NCI-H526 (cell line): ENCODE results near the gene EDN2.

Source experiments
- DNase-seq, 2 experiments: peaks; one replicate each; lab custom pipeline; 2025; lab: John Stamatoyannopoulos, UW

The EDN2 gene

DNA sequence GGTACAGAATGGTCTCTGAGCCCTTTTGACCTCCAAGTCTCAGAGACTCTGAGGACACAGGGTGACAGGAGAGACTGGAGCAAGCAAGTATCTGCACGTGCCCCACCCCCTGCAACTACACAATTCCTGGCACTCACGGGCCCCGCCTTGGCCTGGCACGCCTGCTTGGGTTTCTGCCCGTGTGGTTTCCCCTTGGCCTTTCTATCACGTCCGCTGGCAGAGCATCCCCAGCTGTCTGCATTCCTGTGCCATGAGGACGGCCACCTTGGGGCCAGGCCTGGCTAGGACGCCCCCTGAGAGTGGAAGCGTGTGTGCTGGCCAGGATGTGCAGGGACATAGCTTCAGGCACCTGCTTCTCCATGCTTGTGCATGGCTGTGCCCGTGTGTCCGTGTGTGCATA lies 14.3 kb upstream of the EDN2 start:
- DNase-seq = no peak

DNA sequence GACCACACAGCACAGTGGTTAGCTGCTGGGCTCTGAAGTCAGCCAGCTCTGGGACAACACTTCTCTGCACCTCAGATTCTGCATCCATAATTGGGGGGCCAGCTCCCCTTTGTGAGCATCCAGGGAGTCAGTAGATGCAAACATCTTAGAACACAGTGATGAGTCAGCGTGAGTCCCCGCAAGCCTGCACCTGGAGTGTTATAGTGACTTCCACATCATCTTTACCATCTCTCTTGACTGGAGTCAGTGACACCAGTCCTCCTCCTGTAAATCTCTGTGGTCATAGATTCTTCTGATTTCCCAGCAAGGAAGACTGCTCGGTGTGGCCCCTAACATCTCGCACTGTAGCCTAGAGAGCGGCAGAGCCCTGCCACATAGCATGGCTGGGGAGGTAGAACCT lies 13.9 kb upstream of the EDN2 start:
- no peak for DNase-seq

DNA sequence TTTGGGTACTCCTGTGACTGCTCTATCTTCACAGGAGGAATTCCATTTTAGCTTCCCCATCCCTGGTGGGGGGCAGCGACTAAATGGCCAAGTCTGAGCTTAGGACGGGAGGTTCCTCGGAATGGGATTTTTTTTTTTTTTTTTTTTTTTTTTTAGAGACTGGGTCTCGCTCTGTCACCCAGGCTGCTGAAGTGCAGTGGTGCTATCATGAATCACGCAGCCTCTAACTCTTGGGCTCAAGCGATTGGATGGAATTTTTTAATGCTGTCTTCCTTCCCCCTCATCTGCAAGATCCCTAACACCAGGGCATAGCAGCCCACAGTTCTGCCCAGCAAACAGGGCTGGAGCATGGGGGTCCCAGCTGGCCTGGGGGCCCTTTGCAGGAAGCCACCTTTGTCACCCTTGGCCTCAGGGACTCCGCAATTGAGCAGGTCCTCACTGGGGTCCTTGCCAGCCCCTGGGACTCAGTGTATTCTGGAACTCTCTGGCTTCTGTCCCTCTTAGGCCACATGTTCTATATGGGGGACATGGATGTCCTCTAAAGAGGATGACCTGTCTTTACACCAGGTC lies 13.1 kb upstream of the EDN2 start:
- no peak for DNase-seq

DNA sequence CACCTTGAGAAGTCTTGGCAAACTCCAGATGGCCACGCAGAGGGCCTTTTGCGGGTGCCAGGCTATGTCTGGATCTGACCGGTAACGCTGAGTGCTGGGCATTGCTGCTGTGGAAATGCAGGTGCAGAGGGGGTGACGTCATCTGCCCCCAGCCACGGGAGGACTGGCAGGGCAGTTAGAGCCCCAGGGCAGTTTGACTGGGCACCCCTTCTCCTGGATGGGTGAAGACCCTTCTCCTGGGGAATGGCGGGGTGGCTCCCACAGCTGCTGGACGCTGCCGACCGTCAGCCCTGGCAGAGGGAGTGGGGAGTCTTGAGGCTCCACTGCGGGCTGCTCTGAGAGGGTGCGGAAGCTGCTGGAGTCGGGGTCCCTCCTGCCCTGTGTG lies 12.6 kb upstream of the EDN2 start:
- no peak for DNase-seq

DNA sequence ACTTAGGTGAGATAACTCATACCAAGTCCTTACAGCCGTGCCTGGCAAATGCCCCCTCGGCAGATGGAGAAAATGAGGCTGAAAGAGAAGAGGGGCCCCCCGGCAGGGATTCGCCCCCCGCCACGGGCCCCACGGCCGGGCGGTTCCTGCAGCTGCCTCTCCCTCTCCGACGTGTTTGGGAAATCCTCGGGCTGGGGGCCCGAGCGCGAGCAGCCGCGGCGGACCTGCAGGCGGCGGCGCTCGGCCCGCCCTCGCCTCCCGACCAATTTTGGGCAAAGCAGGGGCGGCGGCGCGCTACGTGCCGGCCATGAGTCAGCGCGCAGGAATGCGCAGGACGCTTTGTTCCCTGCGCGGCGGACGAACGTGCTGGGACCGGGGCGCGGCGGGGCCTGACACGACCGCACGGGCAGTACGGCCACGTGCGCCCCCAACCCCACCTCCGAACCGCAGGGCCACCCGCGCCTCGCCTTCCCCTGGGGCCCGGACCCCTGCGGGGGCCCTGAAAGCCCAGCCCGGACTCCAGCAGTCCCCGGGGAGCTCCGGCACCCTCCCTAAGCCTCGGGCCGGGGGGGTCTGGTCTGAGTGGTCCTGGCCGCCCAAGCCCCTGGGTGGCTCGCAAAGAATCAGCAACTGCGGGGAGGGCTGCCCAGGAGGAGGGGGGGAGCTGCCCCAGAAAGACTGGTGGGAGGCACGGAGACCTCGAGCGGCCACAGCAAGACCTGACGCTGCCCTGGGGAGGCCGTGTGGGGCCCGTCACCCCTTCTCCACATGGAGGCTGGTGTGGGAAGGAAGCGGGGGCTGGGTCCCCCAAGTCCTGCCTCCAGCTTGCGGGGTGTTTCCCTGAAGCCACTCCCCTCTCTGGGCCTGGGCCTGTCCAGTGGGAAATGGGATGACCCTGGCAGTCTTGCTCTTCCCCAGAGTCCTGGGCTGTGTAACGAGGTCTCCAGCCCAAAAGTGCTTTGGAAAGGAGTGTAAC lies 11.9 kb upstream of the EDN2 start:
- peak in 1 of 2 experiments; percentile 72 for DNase-seq

DNA sequence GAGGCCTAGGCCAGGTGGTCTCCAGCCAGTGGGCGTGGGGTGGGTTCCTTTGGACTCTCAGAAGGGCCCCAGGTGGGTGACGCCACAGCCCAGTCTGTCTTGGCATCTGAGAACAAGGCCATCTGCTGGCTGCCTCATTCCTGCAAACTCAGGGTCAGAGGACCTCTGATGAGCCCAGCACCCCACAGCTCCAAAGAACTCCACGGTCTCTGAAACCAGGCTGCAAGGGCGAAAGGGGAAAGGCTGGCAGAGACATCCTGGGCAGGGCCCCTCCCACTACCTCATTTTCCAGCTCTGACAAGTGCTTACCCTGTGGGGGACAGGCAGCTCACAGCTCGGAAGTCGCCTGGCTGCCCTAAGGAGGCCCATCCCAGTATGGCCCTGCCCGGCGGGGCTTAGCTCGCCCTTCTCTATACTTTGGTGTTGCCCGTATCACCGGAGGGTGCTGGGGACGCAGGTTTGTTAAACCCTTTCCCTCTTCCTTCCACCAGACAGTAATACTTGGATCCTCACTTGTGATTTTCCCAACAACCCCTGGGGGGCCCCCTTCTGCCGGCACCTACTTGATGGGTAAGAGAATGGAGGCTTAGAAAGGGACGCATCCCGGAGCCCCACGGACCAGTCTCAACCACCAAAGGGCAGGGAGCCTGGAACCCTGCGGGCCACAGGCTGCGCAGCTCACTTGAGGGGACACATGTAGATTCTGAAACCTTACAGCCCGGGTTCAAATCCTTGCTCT lies 10.9 kb upstream of the EDN2 start:
- peak; percentile 38 to 68 for DNase-seq

DNA sequence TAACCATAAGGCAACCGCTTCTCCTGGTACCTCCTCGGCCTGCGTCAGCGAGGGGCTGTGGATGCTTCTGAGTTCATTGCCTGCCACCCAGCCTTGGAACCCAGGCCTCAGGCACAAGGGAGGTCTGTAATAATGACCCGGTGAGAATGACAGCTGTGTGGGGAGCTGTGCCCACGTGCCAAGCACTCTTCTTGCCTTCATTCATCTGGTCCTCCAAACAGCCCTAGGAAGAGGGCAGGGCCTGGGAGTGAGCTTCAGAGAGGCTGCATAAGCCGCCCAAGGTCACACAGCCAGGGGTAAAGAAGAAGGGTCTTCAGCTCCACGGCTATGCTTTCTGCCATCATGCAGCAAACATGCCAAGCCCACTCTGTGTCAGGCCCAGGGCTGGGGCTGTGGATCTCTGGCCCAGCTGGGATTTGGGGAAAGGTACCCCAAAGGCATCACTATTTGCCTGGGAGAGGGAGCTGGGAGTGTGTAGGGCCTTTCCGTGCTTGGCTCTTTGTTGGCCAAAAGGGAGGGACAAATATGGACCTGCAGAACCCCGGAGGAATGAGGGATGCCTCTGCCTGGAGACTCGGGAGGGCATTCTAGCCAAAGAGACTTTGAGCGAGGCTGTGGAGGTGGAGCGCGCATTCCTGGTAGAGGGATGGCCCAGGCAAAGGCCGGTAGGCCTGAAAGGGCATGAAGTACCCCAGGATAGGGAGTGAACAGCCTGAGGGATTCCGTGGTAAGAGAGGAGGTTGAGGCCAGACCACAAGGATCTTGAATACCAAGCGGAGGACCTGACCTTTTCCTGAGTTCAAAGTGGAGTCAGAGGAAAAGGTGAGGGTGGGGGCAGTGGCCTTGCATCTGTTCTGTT lies 10.1 kb upstream of the EDN2 start:
- no peak for DNase-seq

DNA sequence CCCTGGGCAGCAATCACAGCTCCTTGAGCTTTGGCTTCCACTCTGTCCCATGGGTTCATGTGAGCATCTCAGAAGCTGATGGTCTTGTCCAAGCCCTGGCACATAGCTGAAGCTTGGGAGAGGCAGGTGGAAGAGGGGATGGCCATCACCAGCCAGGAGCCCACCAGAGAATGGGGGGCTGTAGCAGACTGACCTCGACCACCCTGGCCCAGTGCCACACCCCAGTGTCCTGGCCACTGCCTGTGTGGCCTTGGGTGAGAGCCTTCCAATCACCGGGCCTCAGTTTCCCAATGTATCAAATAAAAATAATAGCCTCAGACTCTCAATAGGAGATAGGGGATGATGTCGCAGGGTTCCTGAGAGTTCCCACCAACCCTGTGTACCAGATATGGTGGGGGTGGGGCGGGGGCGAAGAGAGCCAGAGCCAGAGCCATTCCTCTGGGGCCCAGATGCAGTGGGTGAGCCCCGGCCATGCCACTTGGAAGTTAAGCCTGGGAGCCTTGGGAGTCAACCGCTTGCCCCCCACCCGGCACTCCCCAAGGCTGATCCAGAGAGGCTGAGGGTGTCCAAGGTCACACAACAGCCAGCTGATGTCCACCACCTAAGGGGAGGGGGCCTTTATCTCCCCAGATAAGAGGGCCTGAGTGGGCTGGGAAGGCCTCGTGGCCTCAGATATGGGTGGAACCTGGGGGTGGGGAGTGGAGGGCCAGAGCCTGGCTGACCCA lies 9.3 kb upstream of the EDN2 start:
- DNase-seq = no peak

DNA sequence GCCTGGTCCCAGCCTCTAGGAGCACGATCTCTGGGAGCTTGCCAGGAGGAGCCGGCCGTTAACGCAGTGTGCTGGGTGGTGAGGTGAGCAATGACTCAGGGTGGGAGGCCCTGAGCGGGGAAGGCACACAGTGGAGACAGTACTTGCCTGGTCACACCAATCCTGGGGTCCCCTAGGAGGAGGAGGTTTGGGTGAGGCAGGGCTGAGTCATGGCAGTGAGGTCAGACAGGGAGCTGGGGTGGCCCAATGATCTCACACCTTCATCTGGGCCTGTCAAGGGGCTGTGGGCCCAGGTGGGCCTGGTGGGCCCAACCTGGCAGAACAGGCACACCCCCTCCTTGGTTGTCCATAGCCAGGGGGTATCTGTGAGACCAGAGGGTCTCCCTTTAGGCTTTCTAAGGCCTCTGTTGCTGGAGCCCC lies 8.6 kb upstream of the EDN2 start:
- no peak for DNase-seq

DNA sequence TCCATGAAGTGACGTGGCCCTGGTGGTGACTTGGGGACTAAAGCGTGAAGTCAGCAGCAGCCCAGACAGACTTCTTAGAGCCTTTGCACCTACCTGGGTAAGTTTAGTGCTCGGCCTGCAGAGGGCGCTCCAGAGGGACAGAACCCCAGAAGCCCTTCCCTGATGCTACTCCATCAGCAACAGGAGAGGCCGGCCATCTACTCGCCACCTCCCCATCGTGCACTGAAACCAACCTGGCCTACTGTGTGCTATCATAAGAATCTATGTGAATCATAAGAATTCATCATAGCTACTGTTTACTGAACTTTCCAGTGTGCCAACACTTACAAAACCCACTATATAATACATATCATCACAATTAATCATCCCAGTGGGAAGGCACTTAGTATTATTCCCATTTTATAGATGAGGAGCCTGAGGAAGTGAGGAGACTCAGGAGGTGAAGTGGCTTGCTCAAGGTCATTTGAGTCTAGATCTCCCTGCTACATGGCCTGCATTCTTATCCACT lies 7.9 kb upstream of the EDN2 start:
- DNase-seq = peak in 1 of 2 experiments; percentile 44

DNA sequence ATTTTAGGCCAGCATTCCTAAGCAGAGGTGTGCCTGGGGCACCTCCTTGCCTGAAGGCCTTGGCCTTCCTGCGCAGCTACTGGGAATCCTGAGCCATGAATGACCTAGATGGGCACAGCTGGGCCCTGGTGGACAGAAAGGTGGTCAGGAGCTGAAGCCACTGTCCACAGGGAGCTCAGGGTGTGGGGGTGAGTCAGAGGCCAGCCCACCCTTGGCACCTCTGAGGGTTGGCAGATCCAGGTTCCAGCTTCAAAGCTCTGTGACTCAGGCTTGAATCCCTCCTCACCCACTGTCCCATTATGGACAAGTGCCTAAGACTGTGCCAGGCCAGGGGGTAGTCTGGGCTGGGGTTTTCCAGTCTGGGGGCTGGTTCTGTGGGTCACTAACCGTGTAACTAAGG lies 6.4 kb upstream of the EDN2 start:
- no peak for DNase-seq

DNA sequence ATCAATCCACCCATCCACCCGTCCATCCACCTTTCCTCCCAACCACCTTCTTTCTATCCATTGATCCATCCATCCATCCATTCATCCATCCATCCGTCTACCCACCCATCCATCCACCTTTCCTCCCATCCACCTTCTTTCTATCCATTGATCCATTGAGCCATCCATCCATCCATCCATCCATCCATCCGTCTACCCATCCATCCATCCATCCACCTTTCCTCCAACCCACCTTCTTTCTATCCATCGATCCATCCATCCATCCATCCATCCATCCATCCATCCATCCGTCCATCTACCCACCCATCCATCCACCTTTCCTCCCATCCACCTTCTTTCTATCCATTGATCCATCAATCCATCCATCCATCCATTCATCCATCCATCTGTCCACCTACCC lies 5.1 kb upstream of the EDN2 start:
- DNase-seq = no peak

DNA sequence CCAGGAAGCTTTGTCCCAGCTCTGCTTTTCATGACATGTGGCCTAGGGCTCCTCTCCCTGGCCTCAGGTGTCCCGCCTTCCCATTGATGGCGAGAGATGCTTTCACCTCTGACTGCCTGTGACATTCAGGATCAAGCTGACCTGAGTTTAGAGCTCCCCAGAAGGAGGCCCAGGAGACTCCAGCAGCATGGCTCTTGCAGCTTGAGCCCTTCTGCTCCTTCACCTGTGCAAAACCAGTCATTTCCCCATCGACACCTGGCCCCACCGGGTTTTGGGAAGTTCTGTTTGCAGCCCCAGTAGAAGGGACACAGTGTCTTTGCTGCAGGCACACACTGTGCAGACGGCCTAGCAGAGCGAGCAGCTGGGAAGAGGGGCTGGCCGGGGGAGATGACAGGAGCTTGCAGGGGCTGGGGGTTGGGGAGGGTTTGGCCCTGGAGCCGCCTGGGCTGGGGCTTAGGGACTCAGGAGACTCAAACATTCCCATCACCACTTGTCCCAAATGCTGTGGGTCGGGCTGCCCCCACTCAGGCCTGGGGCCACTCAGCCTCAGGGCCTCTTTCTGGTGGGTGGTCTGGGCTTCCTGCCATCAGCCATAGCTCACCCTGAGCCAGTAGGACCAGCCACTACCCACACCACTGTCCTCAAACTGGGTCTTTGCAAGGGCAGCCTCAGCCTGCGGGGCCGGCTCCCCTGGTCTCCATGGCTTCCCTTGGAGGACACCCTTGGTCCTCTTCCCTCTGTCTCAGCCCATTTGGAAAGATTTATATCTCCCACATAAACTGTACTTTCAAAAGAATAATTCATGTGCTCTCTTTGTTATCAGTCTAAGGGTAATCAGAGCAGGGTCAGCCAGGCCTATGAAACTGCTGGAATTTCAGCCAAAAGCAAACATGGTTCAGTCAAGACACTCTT lies 3.8 kb upstream of the EDN2 start:
- DNase-seq = no peak

DNA sequence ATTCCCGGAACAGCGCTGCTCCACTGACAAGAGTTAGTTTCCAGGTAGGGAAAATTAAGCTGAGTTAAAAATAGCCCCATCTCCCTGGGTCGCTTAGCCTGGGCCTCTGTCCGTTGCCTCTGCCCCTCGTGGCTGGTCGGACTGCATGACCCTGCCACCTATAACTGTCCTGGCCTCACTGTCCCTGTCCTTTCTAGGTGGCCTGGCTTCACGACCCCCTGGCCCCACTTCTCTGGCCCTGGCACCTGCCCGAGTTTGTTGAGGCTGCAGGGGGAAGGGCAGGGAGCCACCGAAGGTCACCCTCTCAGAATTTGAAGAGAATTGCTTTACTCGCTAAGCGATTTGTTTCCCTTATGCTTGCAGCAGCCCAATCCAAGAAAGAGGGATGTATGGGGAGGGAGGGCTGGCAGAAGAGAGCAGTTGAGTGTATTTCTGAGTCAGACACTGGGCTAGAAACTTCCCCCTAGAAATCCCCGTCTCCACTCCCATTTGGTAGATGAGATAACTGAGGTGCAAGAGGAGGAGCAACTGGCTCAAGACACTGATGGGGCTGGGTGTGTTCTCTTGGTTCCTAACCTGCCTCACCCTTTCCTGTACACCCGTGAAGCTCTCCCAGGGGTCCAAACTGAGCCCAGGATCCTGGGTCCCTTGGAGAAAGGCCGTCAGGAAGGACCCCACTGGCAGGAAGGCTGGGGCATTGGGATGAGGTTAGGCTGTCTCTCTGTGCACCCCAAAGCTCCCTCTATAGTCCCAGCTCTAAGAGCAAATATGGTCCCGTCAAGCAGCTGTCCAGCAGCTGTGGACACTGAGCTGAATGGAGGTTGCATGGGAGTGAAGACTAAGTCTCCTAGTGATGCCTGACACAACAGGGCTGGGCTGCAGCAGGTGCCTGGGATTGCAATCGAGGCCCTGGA lies 2.9 kb upstream of the EDN2 start:
- DNase-seq = no peak

DNA sequence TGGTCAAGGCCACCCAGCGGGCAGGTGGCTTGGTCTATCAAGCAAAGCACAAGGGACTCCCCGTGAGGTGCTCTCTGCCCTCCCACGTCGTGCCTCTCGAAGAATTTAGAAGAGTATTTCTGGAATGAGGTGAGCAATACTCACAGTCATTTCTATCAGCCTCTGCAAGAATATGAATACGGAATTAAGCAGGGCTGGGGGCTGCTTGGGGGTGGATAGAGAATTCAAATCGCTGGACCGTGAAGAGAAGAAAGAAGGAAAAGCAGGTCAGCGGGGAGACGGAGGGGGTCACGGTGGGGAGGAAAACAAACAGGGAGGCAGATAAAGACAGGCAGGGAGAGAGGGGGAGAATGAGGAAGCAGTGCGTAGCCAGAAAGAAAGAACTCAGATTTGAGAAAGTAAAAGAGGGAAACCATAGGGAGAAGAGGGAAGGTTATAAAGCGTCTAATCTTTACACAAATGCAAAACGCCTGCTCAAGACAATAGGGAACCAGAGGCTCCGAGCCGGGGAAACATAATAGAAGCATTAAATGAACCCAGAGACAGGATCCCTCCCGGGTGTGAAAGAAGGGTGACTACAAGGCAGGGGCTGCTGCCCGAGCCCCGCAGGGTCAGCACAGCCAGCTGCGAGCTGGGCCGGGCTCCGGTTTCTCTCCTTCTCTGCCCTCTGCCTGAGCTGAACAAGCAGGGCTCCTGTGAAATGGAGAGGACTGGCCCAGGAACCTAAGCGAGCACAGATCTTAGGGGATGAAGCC lies 2.1 kb upstream of the EDN2 start:
- peak in 1 of 2 experiments; percentile 47 for DNase-seq

DNA sequence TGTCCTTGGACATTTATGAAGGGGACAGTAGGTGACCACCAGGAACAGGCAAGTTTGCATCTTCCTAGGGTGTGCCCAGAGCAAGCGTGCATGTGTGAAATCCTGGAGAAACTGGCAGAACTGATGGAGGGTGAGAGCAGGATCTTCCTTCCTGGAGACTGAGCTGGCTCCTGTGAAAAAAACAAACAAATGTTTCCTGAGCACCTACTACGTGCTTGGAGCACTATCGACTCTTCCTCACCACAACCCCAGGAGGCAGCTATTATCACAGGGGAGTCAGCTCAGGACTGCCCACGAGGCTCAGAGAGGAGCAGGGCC lies 1.5 kb upstream of the EDN2 start:
- no peak for DNase-seq

DNA sequence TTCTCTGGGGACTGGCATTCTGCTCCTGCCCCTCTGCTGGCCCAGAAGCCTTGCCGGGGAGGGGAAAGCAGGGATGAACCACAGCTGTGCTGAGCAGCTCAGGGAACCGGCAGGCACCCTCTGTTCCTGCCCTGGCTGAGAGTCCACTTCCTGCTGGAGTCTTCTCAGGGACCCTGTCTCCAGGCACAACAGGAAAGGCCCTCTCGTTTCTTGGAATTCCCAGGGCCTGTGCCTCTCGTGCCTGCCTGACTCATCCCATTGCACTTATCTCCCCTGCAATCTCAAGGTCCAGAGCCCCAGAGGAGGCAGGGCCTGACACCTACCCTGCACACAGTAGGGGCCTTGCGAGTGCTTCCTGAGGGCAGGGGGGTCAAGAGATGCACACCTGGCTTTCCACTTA lies 1.1 kb upstream of the EDN2 start:
- no peak for DNase-seq

DNA sequence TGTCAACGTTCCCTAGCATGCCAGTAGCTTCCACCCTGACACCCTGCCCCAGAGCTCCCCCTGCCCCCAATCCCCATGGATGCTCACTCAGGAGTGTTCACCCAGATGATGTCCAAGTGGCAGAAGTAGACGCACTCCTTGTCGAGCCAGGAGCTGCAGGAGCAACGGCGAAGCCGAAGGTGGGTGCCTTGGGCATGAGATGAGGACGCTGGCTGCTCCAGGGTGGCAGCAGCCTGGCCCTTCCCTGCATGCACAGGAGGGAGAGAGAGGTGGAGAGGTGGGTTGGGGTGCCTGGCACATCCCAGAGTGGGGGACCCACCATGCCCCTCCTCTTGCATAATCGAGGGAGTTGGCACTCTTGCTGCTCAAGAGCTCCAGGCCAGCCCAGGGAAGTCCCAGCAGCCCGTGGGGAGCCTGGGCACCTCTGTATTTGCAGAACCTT lies 502 bp downstream of the EDN2 start:
- DNase-seq = no peak
